Mucosa of gallbladder (tissue), 1 donor: ENCODE data around the gene SH3PXD2B. TPM values are rescaled to one million over a fixed set of nuclear protein-coding genes. Genes with fewer than 3 reads are reported as not detected.

Source experiments
- total RNA-seq: library from RNA; stranded (reverse); gene quantifications from one replicate; pipeline ENCODE4 v1.2.1, GENCODE V29; 2021
- donor health status: DM: no; HTN: no; CAD: no.

The SH3PXD2B gene
- total RNA-seq, 1 donor from 2014 or later: 30.6 TPM

Other genes starting within 250 kb of the SH3PXD2B start
- gene UBTD2, start 170.8 kb downstream of the SH3PXD2B start, total RNA-seq: 16.9 TPM
- 27.9 TPM for gene NEURL1B, start 186.7 kb upstream of the SH3PXD2B start, total RNA-seq